SJCRH30 (cell line): ENCODE results near the gene EPHA2. TPM values are rescaled to one million over a fixed set of nuclear protein-coding genes. Genes with fewer than 3 reads are reported as not detected.

Source experiments
- DNase-seq, 2 experiments: peaks; one replicate each; pipeline ENCODE4 v3.0.0-alpha.2; 2015 to 2020
- H3K27ac ChIP-seq: fragments of 250-450 bp; sonication (Bioruptor Pico); 2 replicates; pipeline ENCODE4 v1.5.1; 2020; ENCODE audit warnings: mild to moderate bottlenecking, moderate library complexity
- H3K27me3 ChIP-seq: fragments of 250-450 bp; sonication (Bioruptor Pico); 2 replicates; pipeline ENCODE4 v1.5.1; 2020; ENCODE audit warnings: mild to moderate bottlenecking, moderate library complexity
- H3K36me3 ChIP-seq: fragments of 250-450 bp; sonication (Bioruptor Pico); 2 replicates; pipeline ENCODE4 v1.5.1; 2020; ENCODE audit warnings: mild to moderate bottlenecking, moderate library complexity
- H3K4me1 ChIP-seq: fragments of 250-450 bp; sonication (Bioruptor Pico); 2 replicates; pipeline ENCODE4 v1.5.1; 2020; ENCODE audit warnings: mild to moderate bottlenecking, moderate library complexity
- H3K4me3 ChIP-seq: fragments of 250-450 bp; sonication (Bioruptor Pico); 2 replicates; pipeline ENCODE4 v1.5.1; 2020; ENCODE audit warnings: mild to moderate bottlenecking, moderate library complexity
- H3K9me3 ChIP-seq: fragments of 250-450 bp; sonication (Bioruptor Pico); replicated peaks from 2 replicates; pipeline ENCODE4 v1.5.1; 2020; ENCODE audit warnings: mild to moderate bottlenecking, moderate library complexity
- total RNA-seq: library from RNA; depleted of rRNA; stranded (reverse); fragments of >200 nt; shearing (Covaris generic); gene quantifications from 2 replicates; pipeline ENCODE4 v1.2.3, GENCODE V29; 2014

Gene EPHA2
- total RNA-seq, 1 experiment from 2014 or later: 55.0 TPM

DNA sequence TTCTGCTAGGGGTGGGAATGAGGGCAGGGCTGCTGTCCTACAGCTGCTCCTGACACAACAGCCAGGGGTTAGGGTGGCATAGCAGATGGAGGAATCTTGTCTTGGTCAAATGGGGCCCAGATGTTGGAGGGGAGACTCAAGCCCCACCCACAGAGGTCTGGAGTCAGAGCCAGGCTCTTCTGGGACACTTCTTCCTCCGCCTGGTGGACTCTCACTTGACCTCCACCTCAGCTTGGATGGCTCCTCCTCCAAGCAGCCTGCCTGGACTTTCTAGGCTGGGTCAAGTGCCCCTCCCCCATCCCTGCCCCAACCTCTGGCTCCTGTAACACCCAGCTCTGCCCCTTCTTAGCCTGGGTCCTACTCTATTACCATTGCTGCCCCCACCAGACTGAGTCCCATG is 35.5 kb downstream of the EPHA2 start:
- H3K4me1 ChIP-seq: peaks cover 19% of the 10 kb centered on the region; the same call in 1 of the 2 replicates
- no peak overlapping the region for H3K4me3 ChIP-seq
- H3K27ac ChIP-seq: no peak overlapping the region

DNA sequence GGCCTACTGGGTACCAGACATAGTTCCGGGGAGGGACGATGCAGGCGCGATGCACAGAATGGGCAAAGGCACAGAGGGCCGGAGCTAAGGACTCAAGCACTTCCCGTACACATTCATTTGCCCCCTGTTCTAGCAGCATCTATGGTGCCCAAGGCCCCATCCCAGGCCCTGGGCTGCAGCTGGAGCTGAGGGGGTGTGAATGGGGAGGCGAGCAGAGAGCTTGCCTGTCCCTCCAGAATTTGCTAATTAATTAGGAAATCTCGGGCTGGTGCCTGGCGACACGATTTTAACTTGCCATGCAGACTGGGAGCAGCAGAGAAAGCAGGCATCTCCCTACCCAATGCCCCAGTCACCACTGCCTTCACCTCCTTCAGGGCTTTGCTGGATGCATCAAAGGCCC is 35.9 kb downstream of the EPHA2 start:
- Histone ChIP-seq H3K9me3 (no peaks in the 10 kb centered on the region), H3K4me3 (no peak overlapping the region), H3K4me1 (peaks cover 21% of the 10 kb centered on the region; the same call in 1 of the 2 replicates), H3K27me3 (no peaks in the 10 kb centered on the region), H3K36me3 (peaks cover 21% of the 10 kb centered on the region), H3K27ac (no peak overlapping the region)
- no peak for DNase-seq

More for the DNA sequence above, 35.5 kb downstream of the EPHA2 start:
- Histone ChIP-seq H3K9me3 (no peaks in the 10 kb centered on the region), H3K36me3 (peaks cover 24% of the 10 kb centered on the region), H3K27me3 (no peaks in the 10 kb centered on the region)
- DNase-seq: no peak

DNA sequence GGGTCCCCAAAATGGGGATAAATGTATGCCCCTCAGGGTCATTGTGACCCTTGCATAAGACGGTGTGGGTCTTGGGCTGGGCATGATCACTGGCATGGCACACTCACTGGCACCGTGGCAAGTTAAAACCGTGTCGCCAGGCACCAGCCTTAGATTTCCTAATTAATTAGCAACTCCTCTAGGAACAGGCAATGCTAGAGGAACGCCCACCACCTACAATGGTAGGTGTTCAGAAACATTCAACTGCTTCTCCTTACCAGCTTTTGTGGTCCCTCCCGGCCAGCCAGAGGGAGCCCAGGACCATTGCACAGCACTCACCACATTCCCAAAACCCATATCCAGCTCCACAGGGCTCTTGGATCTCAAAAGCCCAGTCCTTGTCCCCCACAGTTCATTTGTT is 36.4 kb downstream of the EPHA2 start:
- Histone ChIP-seq H3K27ac (no peak overlapping the region), H3K9me3 (no peaks in the 10 kb centered on the region), H3K27me3 (no peaks in the 10 kb centered on the region), H3K36me3 (peaks cover 17% of the 10 kb centered on the region), H3K4me3 (no peak overlapping the region), H3K4me1 (peaks cover 21% of the 10 kb centered on the region; the same call in 1 of the 2 replicates)
- no peak for DNase-seq

GRCh38 chr1:16118706-16119105 is 37.2 kb downstream of the EPHA2 start:
- Histone ChIP-seq H3K27me3 (no peaks in the 10 kb centered on the region), H3K4me1 (peaks cover 21% of the 10 kb centered on the region; the same call in 1 of the 2 replicates), H3K27ac (no peak overlapping the region), H3K9me3 (no peaks in the 10 kb centered on the region), H3K36me3 (peaks cover 9% of the 10 kb centered on the region), H3K4me3 (no peak overlapping the region)
- no peak for DNase-seq

GRCh38 chr1:16117936-16118335 is 37.9 kb downstream of the EPHA2 start:
- Histone ChIP-seq H3K27ac (no peak overlapping the region), H3K4me1 (peaks cover 26% of the 10 kb centered on the region), H3K27me3 (no peaks in the 10 kb centered on the region), H3K36me3 (peaks cover 1% of the 10 kb centered on the region; the same call in 1 of the 2 replicates), H3K4me3 (no peak overlapping the region), H3K9me3 (no peaks in the 10 kb centered on the region)
- no peak for DNase-seq

DNA sequence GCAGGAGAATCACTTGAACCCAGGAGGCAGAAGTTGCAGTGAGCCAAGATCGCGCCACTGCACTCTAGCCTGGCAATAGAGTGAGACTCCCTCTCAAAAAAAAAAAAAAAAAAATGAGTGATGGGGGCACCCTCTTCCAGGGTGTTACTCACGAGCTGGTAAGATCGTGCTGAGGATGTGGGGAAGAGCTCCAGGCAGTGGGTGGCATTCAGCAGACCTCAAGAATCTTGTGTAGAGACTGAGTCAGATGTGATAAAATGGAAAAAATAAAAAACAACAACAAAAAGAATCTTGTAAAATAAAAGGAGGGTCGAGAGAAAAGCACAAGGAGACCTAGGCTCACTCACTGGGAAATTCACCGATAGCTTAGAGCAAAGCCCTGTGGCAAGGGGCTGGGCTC is 38.5 kb downstream of the EPHA2 start:
- Histone ChIP-seq H3K27ac (no peak overlapping the region), H3K4me1 (peaks cover 27% of the 10 kb centered on the region), H3K27me3 (no peaks in the 10 kb centered on the region), H3K4me3 (no peak overlapping the region), H3K36me3 (no peaks in the 10 kb centered on the region), H3K9me3 (no peaks in the 10 kb centered on the region)
- no peak for DNase-seq

DNA sequence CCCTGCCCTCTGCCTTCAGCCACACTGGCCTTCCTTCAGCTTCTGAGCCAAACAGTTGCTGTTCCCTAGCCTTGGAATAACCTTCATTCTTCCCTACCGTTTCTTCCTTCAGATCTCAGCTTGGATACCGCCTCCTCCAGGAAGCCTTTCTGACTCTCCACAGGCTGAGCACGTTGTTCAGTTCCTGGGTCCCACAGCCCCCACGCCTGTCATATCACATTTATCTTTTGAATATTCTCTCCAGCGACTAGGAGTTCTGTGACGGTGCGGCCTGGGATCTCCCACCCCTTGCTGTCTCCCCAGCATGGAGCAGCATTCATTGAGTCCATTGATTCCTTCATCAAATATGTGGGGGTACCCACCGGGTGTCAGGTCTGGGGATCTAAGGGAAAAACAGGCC is 39.2 kb downstream of the EPHA2 start:
- no peak overlapping the region for H3K27ac ChIP-seq

DNA sequence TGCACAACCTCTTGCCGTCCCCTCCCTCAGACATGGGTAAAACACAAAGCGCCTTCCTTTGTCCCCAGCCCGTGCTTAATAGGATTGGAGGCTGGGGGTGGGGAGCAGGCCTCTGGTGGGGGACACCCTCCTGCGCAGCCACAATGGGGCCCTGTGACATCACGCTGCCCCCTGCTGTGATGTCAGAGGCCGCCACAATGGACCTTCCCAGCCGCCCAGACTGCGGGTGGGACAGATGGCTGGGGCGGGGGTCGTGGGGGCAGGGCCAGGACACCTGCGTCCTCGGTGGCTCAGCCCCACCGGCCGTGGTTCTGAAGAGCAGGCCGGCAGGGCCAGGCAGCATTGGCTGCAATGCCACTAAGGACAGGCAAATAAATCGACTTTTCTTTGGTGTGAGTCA is 39.9 kb downstream of the EPHA2 start:
- Histone ChIP-seq H3K4me1 (peaks cover 38% of the 10 kb centered on the region), H3K4me3 (0 out of 2 replicates have a peak overlapping the region, but pooled peaks have one; percentile 11), H3K27me3 (no peaks in the 10 kb centered on the region), H3K9me3 (no peaks in the 10 kb centered on the region), H3K27ac (no peak overlapping the region), H3K36me3 (no peaks in the 10 kb centered on the region)
- DNase-seq: peak; percentile 36 to 44

More for the DNA sequence above, 39.2 kb downstream of the EPHA2 start:
- H3K9me3 ChIP-seq: no peaks in the 10 kb centered on the region
- DNase-seq: peak in 1 of 2 experiments; percentile 3
- no peaks in the 10 kb centered on the region for H3K36me3 ChIP-seq
- H3K27me3 ChIP-seq: no peaks in the 10 kb centered on the region
- peaks cover 32% of the 10 kb centered on the region for H3K4me1 ChIP-seq
- H3K4me3 ChIP-seq: no peak overlapping the region

- H3K27ac ChIP-seq: no peak overlapping the region
- peaks cover 35% of the 10 kb centered on the region for H3K4me1 ChIP-seq
- DNase-seq: no peak
- no peaks in the 10 kb centered on the region for H3K9me3 ChIP-seq
- H3K27me3 ChIP-seq: no peaks in the 10 kb centered on the region
- no peaks in the 10 kb centered on the region for H3K36me3 ChIP-seq
- no peak overlapping the region for H3K4me3 ChIP-seq
Measured at GRCh38 chr1:16115468-16115983, 40.3 kb downstream of the EPHA2 start.

DNA sequence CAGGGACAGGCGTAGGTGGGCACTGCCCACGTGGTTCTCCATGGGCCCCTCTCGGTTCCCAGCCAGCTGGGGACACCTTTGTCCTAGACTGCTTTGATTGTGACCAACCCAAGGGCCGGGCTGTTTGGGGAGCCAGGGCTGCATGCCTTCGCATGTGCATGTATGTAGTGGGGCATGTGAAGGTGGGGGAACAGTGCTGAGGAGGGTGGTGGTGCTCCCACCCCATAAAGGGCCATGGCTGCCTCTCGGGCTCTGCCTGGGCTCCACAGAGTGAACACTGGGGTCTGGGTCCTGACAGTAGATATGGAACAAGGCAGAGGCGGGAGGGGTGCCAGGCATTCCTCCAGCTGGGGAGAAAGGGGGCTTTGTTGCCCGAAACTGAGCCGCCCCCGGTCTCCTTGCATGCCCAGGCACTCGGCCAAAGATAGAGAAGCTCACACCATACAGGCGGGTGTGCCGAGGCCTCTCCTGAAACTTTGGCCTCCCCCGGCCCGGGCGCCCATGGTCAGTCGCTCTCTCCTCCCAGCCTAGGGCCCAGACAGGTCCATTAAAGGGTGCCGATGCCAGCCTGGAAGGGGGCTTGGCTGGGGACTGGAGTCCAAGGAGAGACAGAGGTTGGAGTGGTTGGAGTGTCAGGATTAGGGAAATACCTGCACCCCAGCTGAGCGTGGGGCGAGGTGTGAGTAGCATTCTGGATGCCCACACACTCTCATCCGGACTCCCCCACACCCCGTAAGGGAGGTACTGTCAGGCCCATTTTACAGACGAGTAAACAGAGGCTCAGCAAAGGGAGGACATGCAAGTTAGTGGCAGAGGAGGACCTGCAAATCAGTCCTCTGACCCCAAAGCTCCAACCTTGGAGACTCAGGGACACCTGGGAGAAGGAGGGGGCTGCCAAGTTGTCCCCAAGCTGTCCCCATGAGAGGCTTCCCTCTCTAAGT is 41.1 kb downstream of the EPHA2 start:
- Histone ChIP-seq H3K27ac (no peak overlapping the region), H3K27me3 (no peaks in the 10 kb centered on the region), H3K9me3 (no peaks in the 10 kb centered on the region), H3K36me3 (no peaks in the 10 kb centered on the region), H3K4me3 (no peak overlapping the region), H3K4me1 (peaks cover 35% of the 10 kb centered on the region)
- DNase-seq: no peak

GRCh38 chr1:16112596-16113555 is 43.0 kb downstream of the EPHA2 start:
- Histone ChIP-seq H3K4me1 (peaks cover 35% of the 10 kb centered on the region), H3K9me3 (peaks cover 9% of the 10 kb centered on the region), H3K36me3 (no peaks in the 10 kb centered on the region), H3K27ac (peak overlapping the region; percentile 28), H3K27me3 (no peaks in the 10 kb centered on the region), H3K4me3 (no peak overlapping the region)
- peak; percentile 78 to 88 for DNase-seq

GRCh38 chr1:16111771-16112595 is 43.9 kb downstream of the EPHA2 start:
- Histone ChIP-seq H3K27ac (peak overlapping the region; percentile 28), H3K9me3 (peaks cover 15% of the 10 kb centered on the region), H3K36me3 (no peaks in the 10 kb centered on the region), H3K4me3 (no peak overlapping the region), H3K4me1 (peaks cover 35% of the 10 kb centered on the region), H3K27me3 (no peaks in the 10 kb centered on the region)
- DNase-seq: peak; percentile 68 to 74

GRCh38 chr1:16110884-16111283 is 45.0 kb downstream of the EPHA2 start:
- H3K27ac ChIP-seq: no peak overlapping the region
- peaks cover 15% of the 10 kb centered on the region for H3K9me3 ChIP-seq
- peaks cover 30% of the 10 kb centered on the region for H3K4me1 ChIP-seq
- H3K4me3 ChIP-seq: no peak overlapping the region
- H3K27me3 ChIP-seq: no peaks in the 10 kb centered on the region
- no peaks in the 10 kb centered on the region for H3K36me3 ChIP-seq
- DNase-seq: no peak

DNA sequence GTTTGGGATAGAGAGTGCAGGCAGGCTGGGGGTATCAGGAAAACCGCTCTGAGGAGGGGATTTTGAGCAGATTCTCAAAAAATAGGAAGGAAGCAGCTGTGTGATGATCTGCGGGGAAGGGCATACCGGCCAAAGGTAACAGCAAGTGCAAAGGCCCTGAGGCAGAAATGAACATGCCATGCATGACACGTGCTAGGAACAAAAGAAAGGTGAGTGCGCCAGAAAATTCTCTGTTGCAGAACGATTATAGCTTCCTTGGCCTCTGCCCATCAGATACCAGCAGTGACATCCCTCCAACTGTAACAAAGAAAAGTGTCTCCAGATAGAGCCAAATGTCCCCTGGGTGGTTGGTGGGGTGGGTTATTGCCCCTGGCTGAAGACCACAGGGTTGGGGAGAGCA is 45.4 kb downstream of the EPHA2 start:
- H3K4me3 ChIP-seq: no peak overlapping the region
- no peaks in the 10 kb centered on the region for H3K27me3 ChIP-seq
- no peaks in the 10 kb centered on the region for H3K36me3 ChIP-seq
- H3K9me3 ChIP-seq: peaks cover 15% of the 10 kb centered on the region
- H3K4me1 ChIP-seq: peaks cover 28% of the 10 kb centered on the region
- DNase-seq: no peak
- H3K27ac ChIP-seq: no peak overlapping the region
